ENCODE measurements around the gene CORIN.

DNA sequence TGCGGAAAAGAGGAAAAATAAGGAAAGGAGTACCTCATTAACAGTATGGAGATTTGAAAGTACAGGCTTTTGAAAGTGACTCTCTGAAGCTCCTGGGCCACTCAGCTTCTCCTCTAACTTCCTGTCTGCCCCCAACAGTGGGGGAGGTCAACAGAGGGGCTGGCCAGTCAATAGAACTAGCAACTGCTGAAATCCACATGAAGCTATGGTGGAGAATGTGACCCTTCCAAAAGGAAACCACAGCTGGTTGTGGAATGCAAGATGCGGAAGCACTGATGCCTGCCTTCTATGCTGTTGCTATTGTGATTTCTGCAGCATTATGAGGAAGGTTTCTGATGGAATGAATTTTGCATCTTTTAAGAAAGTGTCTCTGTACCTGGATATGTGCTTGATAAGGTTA, 2.4 kb downstream of the CORIN start:
- TF ChIP-seq, protein P1, sequence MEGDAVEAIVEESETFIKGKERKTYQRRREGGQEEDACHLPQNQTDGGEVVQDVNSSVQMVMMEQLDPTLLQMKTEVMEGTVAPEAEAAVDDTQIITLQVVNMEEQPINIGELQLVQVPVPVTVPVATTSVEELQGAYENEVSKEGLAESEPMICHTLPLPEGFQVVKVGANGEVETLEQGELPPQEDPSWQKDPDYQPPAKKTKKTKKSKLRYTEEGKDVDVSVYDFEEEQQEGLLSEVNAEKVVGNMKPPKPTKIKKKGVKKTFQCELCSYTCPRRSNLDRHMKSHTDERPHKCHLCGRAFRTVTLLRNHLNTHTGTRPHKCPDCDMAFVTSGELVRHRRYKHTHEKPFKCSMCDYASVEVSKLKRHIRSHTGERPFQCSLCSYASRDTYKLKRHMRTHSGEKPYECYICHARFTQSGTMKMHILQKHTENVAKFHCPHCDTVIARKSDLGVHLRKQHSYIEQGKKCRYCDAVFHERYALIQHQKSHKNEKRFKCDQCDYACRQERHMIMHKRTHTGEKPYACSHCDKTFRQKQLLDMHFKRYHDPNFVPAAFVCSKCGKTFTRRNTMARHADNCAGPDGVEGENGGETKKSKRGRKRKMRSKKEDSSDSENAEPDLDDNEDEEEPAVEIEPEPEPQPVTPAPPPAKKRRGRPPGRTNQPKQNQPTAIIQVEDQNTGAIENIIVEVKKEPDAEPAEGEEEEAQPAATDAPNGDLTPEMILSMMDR (conservative IDR thresholded peaks at IDR 0.05; ENCODE audit: low read length) = no peak
- no peak for TF ChIP-seq EZH2phosphoT487 (IDR thresholded peaks at IDR 0.05; ENCODE audit: borderline replicate concordance)

Measured in Loucy (cell line).